ENCODE results near the gene CASK. TPM values are rescaled to one million over a fixed set of nuclear protein-coding genes. Genes with fewer than 3 reads are reported as not detected.
A peak's percentile ranks its signal among the peaks of the same experiment; 100 is the strongest.

The CASK gene
- total and polyA plus RNA-seq, 9 of the 15 experiments (the other 6 are each of a cell fraction or from before 2014, with no cell fraction given) = 1.3 to 7.4 (median 5.2) TPM

- Histone ChIP-seq H3K9me1 (ENCODE audit: control insufficient read depth, insufficient read depth, low read length) (no peaks in the 10 kb centered on the region), H3K79me2 (ENCODE audit: control insufficient read depth, insufficient read depth, low read length) (no peaks in the 10 kb centered on the region), H3K36me3 (ENCODE audit: control insufficient read depth, insufficient read depth, low read length) (no peaks in the 10 kb centered on the region), H2AFZ (ENCODE audit: low read depth, low read length) (no peak overlapping the region), H3K27ac (ENCODE audit: extremely low read depth, low read depth, low read length) (no peak overlapping the region), H3K4me1 (replicated peaks in 1 of 2; ENCODE audit: control insufficient read depth in 2 of 2, insufficient read depth in 2 of 2, low read length in 2 of 2) (no peaks in the 10 kb centered on the region), H3K27me3 (ENCODE audit: control insufficient read depth in 2 of 2, insufficient read depth in 2 of 2, low read length in 2 of 2) (no peaks in the 10 kb centered on the region), H3K9ac (ENCODE audit: insufficient read depth in 1 of 2, low read depth in 2 of 2, low read length in 2 of 2) (no peak overlapping the region), H3K4me3 (no peak overlapping the region), H3K9me3 (replicated peaks; ENCODE audit: control insufficient read depth, insufficient read depth, low read depth, low read length) (no peaks in the 10 kb centered on the region), H4K20me1 (replicated peaks; ENCODE audit: control insufficient read depth, insufficient read depth, low read length) (no peaks in the 10 kb centered on the region), H3K4me2 (ENCODE audit: insufficient read depth, low read length) (no peak overlapping the region)
- peak; percentile 82 for TF ChIP-seq ZBTB40 (IDR thresholded peaks at IDR 0.05)
- TF ChIP-seq ZBTB40 (CRISPR knock-in tag; IDR thresholded peaks at IDR 0.05) = no peak
- TF ChIP-seq TAF15 (IDR thresholded peaks at IDR 0.05; ENCODE audit: low read depth, low read length) = no peak
- POLR2A ChIA-PET = no interaction called here
- CTCF ChIA-PET (ENCODE audit: low intra/inter-chr PET ratio) = no interaction called here
- no peak for FAIRE-seq
- ATAC-seq = no peak
- intact Hi-C loops (cut with micrococcal nuclease) = no loop called here
- in situ Hi-C loops (cut with MboI) = loop anchor here (25.0 kb wide), 1 partner anchor 394 kb away; no protein-coding TSS in a partner anchor
- BruUV-seq (replicated peaks) = no TSS peak
- no peak for DNase-seq (ENCODE audit: extremely low read depth in 1 of 4, low spot score in 3 of 4)
These were observed 8.2 kb upstream of the CASK start for GRCh38 chrX:41931591-41931990.
